Prostate gland (tissue), 2 donors: ENCODE measurements around the gene SPRR4.

Experiments used
- CTCF ChIP-seq, 4 experiments: fragments of 200-600 bp in 2 of 4; fragments of 450-650 bp in 2 of 4; sonication (generic) in 2 of 4; IDR thresholded peaks; 1 replicate in 3 of 4; 2 replicates in 1 of 4; pipeline ENCODE4 v1.5.1; 2016 to 2019; ENCODE audit warnings: antibody characterized with exemption in 4 of 4, mild to moderate bottlenecking in 2 of 4, moderate library complexity in 2 of 4
- POLR2AphosphoS5 ChIP-seq: sonication (generic); formaldehyde crosslinking; IDR thresholded peaks from one replicate; pipeline ENCODE4 v1.6.1; 2017; ENCODE audit warnings: antibody characterized with exemption

GRCh38 chr1:152972196-152972886, 1.9 kb downstream of the SPRR4 start:
- TF ChIP-seq CTCF (IDR thresholded peaks at IDR 0.05): no peak
- no peak for TF ChIP-seq POLR2AphosphoS5
